HG03175 (cell line): ENCODE data around the gene PLA2G12B.
"Not testable (repeated sequence)": the region's sequence is repeated elsewhere in the genome, so short reads cannot be mapped to it uniquely, and the experiment has no call there.

ENCODE experiments used
- ATAC-seq: cut with Tn5 transposase; IDR thresholded peaks from one replicate; pipeline ENCODE4 v1.9.1; 2021; ENCODE audit warnings: mild to moderate bottlenecking, moderate library complexity; ENCODE audit not compliant: unreplicated experiment

Gene PLA2G12B

DNA sequence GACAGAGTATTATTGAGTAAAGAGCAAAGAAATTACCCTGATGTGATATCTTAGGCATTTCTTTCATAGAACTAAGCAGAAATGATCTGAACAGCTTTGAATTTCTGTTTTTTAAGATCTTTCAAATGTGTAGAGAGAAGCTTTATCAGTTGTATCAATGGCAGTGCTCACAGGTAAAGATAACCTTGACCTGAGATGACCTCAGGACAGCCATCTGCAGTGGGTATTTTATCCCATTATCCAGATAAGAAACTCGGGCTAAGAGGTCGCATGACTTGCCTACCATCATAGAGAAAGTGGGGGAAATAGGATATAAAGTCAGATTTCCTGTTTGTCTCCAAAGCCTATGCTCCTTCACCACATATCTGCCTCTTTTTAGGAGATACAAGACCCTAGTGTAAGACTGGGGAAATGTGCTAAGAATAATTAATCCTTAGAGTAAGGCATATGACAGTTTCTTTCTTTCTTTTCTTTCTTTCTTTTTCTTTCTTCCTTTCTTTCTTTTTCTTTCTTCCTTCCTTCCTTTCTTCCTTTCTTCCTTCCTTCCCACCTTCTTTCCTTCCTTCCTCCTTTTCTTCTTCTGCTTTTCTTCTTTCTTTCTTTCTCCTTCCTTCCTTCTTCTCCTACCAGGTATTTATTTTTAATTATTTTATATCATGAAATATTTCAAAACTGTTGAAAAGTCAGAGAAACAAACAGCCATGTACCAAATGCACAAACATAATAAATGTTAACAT is 10.9 kb downstream of the PLA2G12B start:
- no peak for ATAC-seq

DNA sequence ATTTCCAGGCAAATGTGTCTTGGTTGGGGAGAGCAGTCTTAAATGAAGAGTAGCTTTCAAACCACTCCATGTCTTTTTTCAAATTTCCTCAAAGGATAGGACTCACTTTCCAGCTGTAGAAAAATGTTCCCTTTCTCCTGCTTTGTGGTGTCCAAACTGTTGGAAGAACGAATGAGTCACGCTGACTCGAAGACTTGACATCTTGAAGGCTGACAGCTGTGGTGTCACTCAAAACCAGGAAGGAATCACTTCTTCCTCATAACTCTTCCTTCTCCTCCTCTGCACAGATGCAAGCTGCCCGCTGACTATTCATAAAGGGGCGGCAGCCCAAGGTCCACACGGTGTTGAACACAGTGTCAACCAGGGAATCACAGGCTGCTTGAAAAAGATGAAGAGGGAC is 19.2 kb downstream of the PLA2G12B start:
- ATAC-seq, result no peak

DNA sequence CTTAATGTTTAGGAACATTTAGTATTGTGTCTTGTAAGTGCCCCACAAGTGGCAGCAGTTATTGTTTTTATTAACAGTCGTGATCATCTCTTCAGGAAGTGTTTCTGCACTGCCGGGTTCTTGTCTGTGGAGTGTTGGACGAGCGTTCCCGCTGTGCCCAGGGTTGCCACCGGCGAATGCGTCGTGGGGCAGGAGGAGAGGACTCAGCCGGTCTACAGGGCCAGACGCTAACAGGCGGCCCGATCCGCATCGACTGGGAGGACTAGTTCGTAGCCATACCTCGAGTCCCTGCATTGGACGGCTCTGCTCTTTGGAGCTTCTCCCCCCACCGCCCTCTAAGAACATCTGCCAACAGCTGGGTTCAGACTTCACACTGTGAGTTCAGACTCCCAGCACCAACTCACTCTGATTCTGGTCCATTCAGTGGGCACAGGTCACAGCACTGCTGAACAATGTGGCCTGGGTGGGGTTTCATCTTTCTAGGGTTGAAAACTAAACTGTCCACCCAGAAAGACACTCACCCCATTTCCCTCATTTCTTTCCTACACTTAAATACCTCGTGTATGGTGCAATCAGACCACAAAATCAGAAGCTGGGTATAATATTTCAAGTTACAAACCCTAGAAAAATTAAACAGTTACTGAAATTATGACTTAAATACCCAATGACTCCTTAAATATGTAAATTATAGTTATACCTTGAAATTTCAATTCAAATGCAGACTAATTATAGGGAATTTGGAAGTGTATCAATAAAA is 22.2 kb downstream of the PLA2G12B start:
- ATAC-seq, result no peak

DNA sequence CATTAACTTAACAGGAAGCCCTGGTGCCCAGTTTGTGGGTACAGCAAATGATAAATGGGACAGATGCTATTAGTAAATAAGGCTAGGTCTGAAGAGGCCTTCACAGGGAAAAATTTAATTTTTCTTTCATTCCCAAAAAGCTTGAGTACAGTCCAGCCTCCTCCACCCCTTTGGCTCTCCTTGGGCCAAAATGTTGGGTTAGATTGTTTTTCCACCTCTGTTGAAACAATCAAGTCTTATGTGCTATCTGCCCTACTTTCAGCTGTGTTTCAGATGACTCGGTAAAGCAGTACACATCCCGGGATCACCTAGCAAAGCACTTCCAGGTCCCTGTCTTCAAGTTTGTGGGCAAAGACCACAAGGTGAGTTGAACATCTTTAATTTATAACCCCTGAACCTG is 24.3 kb downstream of the PLA2G12B start:
- no peak for ATAC-seq

DNA sequence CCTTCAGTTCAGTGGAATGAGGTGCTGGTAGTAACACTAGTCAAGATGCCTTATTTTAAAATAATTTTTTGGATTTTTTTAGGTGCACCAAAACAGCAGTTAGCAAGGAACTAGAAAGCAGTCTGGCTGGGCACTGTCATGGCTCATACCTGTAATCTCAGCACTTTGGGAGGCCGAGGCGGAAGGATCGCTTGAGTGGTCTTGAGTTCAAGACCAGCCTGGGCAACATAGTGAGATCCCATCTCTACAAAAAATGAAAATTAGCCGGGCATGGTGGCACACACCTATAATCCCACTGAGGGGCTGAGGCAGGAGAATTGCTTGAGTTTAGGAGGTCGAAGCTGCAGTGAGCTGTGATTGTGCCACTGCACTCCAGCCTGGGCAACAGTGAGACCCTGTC is 25.8 kb downstream of the PLA2G12B start:
- no peak for ATAC-seq

DNA sequence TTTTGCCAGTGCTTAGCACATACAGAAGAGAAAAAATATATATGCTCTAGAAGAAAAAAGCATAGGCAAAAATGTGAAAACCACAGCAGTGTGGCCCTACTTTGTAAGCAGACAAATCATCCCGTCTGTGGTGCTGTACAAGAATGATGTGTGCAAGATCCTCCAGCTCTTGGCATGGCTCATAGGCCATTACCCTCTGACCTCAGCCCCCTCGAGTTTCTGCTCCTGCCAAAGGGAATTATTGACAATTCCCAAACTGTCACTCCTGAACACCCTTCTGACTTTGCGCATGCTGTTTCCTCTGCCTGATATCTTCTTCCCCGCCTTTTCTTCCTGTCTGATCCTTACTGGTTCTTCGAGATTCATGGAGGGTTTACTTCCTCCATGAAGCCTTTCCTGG is 27.1 kb downstream of the PLA2G12B start:
- no peak for ATAC-seq

DNA sequence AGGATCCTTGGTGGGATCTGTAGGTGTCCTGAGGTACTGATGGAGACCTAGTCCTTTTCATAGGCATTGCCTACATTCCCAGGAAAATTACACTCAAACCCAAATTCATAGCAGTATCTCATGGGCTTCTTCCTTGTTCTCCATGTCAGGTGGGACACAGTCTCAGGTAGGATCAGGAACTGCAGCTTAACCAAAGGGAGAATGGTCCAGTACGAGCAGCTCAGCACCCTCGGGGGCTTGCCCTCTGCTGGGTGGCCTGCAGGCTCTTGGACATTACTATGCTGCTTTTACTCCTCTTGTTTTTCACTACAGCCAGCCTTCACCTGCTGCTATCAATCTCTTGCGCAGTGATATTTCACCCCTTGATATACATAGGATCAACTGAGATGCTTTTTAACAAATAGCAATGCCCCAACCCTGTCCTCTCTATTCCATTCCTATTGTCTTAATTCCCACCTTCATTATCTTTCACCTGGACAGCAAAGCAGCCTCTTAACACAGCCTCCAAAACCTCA is 28.6 kb downstream of the PLA2G12B start:
- no peak for ATAC-seq

DNA sequence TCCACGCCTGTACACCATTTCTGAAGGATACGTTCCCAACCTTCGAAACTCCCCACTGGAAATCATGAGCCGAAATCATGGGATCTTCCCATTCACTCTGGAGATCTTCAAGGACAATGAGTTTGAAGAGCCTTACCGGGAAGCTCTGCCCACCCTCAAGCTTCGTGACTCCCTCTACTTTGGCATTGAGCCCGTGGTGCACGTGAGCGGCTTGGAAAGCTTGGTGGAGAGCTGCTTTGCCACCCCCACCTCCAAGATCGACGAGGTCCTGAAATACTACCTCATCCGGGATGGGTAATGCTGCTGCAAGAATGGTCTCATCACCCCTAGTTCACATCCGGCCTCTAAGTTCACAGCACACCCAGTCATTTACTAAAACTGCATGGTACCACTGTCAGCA is 30.3 kb downstream of the PLA2G12B start:
- no peak for ATAC-seq

DNA sequence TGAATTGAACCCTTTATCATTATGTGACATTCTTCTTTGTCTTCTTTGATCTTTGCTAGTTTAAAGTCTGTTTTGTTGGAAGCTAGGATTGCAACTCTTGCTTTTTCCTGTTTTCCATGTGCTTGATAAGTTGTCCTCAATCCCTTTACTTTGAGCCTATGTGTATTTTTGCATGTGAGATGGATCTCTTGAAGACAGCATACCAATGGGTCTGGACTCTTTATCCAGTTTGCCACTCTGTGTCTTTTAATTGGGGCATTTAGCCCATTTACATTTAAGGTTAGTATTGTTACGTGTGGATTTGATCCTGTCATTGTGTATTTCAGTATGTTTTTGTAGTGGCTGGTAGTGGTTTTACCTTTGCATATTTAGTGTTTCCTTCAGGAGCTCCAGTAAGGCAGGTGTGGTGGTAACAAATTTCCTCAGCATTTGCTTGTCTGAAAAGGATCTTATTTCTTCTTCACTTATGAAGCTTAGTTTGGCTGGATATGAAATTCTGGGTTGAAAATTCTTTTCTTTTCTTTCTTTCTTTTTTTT is 33.4 kb downstream of the PLA2G12B start:
- ATAC-seq, result not testable (repeated sequence)

DNA sequence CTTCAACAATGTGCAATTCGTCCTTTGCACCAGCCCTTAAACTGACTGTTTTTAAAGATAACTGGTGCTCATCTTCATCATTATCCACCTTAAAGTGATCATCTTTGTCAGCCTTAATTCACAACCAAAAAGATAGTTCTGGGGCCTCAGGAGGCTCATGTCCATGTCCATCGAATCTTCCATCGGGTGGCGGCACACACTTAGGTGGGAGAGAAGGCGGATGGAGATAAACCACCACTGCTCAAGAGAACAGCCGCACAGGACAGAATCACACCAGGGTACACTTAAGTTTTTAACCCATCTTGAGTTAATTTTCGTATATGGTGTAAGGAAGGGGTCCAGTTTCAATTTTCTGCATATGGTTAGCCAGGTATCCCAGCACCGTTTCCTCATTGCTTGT is 36.3 kb downstream of the PLA2G12B start:
- no peak for ATAC-seq

DNA sequence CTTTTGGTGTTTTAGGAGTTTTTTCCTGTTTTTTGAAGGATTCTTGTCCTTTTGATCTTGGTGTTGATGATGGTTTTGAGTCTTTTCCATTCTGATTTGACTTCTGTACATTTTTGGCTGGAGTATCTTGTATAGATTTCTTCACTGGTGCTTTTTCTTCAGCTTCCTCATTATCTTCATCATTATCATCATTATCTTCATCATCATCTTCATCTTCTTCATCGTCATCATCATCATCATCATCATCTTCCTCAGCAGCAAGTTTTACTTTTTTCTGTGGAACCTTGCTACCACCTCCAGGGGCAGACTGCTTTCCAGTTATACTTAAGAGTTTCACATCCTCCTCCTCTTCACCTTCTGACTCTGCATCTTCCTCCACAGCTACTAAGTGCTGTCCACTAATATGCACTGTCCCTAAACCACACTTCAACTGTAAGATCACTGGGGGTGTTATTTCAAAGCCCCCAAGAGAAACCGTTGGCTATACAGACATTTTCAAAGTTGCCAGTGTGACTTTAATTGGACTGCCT is 36.7 kb downstream of the PLA2G12B start:
- ATAC-seq, result not testable (repeated sequence)

DNA sequence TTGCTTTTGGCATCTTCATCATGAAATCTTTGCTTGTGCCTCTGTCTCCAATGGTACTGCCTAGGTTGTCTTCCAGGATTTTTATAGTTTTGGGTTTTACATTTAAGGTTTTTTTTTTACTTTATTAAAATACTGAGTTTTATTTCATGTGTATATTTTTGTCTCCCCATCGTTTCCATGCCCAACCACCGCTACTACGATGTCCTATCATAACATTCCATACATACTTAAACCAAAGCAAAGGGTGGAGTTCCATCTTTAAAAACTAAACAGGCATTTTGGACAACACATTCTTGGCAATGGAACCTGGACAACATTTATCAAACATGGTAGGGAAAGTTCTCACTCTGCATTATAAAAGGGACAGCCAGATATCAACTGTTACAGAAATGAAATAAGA is 37.4 kb downstream of the PLA2G12B start:
- ATAC-seq, result not testable (repeated sequence)

DNA sequence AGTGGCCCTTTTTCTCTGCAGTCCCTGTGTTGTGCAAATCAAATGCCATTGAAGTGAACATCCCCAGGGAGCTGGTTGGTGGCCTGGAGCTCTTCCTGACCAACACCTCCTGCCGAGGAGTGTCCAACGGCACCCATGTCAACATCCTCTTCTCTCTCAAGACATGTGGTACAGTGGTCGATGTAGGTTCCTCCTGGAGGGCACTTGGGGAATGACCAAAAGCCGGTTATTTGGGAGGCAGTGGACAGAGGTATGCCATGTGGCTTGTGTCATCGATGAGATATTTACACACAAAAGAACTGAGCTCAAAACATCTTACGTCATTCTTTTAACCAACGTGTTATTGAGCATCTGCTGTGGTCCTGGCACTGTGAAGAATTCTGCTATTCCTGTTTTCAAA is 41.3 kb downstream of the PLA2G12B start:
- no peak for ATAC-seq

DNA sequence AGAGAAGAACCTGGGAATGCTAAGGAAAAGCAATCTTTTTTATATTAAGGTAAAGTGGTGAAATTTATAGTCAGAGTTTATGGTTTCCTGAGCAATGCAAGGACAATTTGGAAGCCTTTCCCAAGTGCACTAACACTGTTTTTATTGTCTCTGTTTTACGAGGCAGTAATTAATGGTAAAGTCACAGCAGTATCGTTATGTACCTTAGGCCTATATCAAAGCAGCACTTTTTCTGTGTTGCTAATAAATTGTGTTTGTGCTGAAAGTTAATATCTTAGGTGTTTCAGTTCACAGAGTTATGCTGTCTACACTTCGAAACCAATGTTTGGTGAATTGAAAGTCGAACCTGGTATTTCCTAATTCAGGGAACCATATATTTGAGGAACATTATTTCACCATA is 41.9 kb downstream of the PLA2G12B start:
- no peak for ATAC-seq

DNA sequence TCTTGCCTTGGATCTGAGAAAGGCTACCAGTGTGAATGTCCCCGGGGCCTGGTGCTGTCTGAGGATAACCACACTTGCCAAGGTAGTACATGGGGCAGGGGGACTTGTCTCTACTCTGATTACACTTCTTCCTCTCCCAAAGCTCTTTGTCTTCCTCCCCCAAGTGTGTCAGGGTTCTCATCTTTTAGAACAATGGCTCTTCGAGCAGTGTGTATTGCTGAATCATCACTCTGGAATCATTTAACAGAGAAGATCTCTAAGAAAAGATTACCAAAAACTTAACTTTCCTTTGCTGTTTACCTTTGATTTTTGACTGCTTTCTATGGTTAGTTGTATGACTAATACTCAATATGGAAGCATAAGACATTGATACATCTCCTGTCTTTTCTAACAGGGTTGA is 42.8 kb downstream of the PLA2G12B start:
- ATAC-seq, result no peak

DNA sequence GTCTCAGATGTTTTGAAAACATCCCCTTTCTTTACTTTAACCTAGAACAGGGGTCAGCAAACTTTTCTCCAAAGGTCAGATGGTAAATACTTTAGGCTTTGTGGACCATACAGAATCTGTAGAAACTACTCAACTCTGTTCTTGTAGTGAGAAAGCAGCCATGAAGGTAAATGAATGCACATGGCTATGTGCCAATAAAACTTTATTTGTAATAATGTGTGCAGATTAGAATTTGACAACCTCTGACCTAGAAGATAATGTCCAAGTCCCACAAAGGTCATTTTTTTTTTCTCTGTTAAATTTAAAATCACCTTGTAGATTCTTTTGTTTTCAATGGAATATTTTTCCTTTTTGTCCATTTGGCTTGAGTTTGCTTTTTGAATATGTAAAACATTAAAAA is 43.9 kb downstream of the PLA2G12B start:
- no peak for ATAC-seq

DNA sequence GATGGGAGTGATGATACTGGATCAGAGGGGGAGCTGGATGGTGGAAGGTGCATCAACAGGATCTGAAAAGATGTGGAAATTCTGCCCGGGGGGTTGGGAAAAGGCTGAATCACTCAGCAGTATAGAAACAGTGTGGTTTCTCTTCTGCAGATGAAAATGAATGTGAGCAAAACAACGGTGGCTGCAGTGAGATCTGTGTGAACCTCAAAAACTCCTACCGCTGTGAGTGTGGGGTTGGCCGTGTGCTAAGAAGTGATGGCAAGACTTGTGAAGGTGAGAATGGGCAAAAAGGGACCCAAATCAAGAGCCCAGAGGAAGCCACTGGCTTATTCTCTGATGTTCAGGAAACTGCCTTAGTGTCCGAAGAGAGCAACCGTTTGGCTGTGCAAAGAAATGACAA is 48.2 kb downstream of the PLA2G12B start:
- no peak for ATAC-seq

DNA sequence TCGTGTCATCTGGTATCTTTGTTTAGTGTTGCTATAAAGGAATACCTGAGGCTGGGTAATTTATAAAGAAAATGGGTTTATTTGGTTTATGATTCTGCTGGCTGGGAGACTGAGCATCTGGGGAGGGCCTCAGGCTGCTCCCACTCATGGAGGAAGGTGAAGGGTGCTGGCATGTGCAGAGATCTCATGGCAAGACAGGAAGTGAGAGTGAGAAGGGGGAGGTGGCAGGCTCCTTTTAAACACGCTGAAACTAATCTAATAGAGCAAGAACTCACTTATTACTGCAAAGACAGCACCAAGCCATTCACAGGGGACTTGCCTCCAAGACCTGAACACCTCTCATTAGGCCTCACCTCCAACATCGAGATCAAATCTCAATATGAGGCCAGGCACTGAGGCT is 49.8 kb downstream of the PLA2G12B start:
- no peak for ATAC-seq

DNA sequence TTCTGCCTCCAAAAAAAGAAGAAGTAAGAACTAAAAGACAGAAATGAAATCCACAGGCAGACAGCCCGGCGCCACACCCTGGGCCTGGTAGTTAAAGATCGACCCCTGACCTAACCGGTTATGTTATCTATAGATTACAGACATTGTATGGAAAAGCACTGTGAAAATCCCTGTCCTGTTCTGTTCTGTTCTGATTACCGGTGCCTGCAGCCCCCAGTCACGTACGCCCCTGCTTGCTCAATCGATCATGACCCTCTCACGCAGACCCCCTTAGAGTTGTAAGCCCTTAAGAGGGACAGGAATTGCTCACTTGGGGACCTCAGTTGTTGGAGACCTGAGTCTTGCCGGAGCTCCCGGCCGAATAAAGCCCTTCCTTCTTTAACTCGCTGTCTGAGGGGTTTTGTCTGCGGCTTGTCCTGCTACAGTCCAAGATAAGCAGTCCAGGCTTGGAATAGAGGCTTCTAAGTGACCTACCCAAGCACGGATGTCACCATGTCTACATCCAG is 50.6 kb downstream of the PLA2G12B start:
- not testable (repeated sequence) for ATAC-seq

DNA sequence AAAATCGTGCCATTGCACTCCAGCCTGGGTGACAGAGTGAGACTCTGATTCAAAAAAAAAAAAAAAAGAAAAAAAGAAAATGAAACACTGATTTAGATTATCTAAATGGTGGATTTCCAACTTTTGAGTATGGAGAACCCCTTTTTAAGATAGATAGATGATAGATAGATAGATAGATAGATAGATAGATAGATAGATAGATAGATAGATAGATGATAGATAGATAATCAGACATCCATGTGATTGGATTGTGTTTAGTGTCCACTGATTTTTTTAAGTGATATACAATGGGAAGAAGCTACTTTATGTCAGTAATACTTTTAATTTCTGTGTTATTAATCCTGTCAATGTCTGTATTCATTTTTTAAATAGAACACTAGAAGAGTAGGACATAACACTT is 55.1 kb downstream of the PLA2G12B start:
- ATAC-seq, result no peak

DNA sequence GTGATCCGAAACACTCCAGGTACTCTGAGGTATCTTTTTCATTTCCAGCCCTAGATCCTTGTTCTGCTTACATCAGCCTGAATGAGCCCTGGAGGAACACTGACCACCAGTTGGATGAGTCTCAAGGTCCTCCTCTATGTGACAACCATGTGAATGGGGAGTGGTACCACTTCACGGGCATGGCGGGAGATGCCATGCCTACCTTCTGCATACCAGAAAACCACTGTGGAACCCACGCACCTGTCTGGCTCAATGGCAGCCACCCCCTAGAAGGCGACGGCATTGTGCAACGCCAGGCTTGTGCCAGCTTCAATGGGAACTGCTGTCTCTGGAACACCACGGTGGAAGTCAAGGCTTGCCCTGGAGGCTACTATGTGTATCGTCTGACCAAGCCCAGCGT is 56.0 kb downstream of the PLA2G12B start:
- no peak for ATAC-seq
